ENCODE results near the gene MTMR2. TPM values are rescaled to one million over a fixed set of nuclear protein-coding genes. Genes with fewer than 3 reads are reported as not detected.

Gene MTMR2
- total and polyA plus RNA-seq, 2 of the 13 experiments (the other 11 are each of a cell fraction or from before 2014, with no cell fraction given) = 12.7 to 22.3 TPM

DNA sequence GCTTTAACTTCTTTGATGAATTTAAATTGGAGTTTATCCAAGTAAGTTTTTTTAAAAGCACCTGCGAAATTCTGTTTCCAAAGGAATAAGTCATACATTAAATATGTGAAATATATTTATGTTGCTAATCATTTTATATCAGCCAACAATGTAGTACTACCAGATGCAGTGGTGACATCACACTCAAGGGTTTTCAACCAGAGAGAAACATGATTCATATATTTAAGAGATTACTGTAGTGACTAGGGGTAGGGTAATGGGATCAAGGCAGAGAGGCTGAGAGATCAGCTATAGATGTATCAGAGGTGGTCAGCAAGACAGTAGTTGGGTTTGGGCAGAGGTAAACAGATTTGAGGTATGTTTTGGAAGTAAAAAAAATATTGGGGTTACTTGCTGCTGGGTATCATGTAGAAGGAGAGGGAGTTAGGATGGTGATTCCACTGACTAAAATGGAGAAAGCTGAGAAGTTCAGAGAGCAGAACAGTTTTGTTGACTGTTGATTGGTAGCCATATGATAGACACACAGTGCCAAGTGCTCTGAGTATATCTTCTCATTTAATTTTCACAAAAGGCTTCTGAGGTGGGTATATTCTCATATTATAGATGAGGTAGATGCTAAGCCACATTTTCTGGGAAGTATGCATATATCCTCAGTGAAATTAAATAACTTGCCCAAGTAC is 94.2 kb downstream of the MTMR2 start:
- 97% methylated on average over 1 of the region's 1 CpG for WGBS (ENCODE audit: low lambda C conversion rate)
- BruUV-seq (replicated peaks) = no TSS peak
- Histone ChIP-seq H3K9me3 (ENCODE audit: low read length) (no peaks in the 10 kb centered on the region), H3K27ac (ENCODE audit: extremely low read length, insufficient read depth, low read length) (no peak overlapping the region), H3K79me2 (ENCODE audit: insufficient read depth, low read length) (no peaks in the 10 kb centered on the region), H3K4me3 (replicated peaks in 1 of 3; ENCODE audit: insufficient read depth in 1 of 3, low read depth in 2 of 3, low read length in 3 of 3) (no peak overlapping the region), H3K4me2 (ENCODE audit: low read depth, low read length) (no peak overlapping the region), H4K20me1 (ENCODE audit: insufficient read depth, low read length) (no peaks in the 10 kb centered on the region), H3K27me3 (ENCODE audit: control insufficient read depth in 1 of 2, insufficient read depth in 2 of 2, low read length in 2 of 2) (no peaks in the 10 kb centered on the region), H2AFZ (ENCODE audit: low read length) (no peak overlapping the region), H3K36me3 (replicated peaks in 1 of 2; ENCODE audit: control insufficient read depth in 1 of 2, insufficient read depth in 2 of 2, low read length in 2 of 2) (peaks cover 6 to 37% of the 10 kb centered on the region in 2 experiments), H3K9ac (ENCODE audit: insufficient read depth, low read depth, low read length) (no peak overlapping the region), H3K4me1 (ENCODE audit: insufficient read depth, low read length) (no peaks in the 10 kb centered on the region)
- TF ChIP-seq NR2F2 (IDR thresholded peaks at IDR 0.05; ENCODE audit: borderline replicate concordance, low read depth) = no peak
- TF ChIP-seq SOX13 (IDR thresholded peaks at IDR 0.05) = no peak
- TF ChIP-seq SOX13 (CRISPR knock-in tag; conservative IDR thresholded peaks at IDR 0.05 in 1 of 2, IDR thresholded peaks at IDR 0.05 in 1 of 2) = no peak
- TF ChIP-seq ZNF232 (CRISPR knock-in tag; IDR thresholded peaks at IDR 0.05; ENCODE audit: borderline replicate concordance) = no peak
- no peak for TF ChIP-seq RAD21 (CRISPR knock-in tag; IDR thresholded peaks at IDR 0.05)
- TF ChIP-seq CHD4 (IDR thresholded peaks at IDR 0.05; ENCODE audit: borderline replicate concordance, low read length) = no peak
- TF ChIP-seq ZNF292 (CRISPR knock-in tag; IDR thresholded peaks at IDR 0.05; ENCODE audit: borderline replicate concordance, low read depth) = no peak
- no peak for TF ChIP-seq ZKSCAN1 (IDR thresholded peaks at IDR 0.05; ENCODE audit: low read length)
- ChIA-PET CTCF (ENCODE audit: low intra/inter-chr PET ratio, low total read pairs) (no interaction called here), POLR2A (no interaction called here)
- no peak for FAIRE-seq
- no peak for DNase-seq (ENCODE audit: low spot score)
- ATAC-seq = no peak
- intact Hi-C loops (cut with micrococcal nuclease; ENCODE audit: unreplicated experiment) = loop anchor here (10.0 kb wide), 1 partner anchor 225 kb away; no protein-coding TSS in a partner anchor
- in situ Hi-C loops (cut with HindIII; ENCODE audit: extremely low pct_ligation_motif_present, low pct_unique_long_range_greater_than_20kb) = loop anchor here (10.0 kb wide), 2 partner anchors 565 to 595 kb away; partner anchors contain the start of gene JRKL

DNA sequence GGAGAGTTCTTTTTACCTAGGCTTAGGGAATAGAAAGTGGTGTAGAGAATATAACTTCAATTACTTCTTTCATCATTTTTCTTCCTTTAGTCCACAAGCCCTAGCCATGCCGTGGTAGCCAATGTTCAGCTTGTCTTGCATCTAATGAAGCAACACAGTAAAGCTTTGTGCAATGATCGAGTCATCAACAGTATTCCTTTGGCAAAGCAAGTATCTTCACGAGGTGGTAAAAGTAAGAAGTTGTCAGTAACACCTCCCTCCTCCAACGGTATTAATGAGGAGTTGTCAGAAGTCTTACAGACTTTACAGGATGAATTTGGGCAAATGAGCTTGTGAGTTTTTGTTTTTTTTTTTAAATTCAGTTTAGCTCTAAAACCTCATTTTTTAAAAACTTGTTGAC is 96.2 kb downstream of the MTMR2 start:
- FAIRE-seq (no peak), DNase-seq (ENCODE audit: low spot score) (no peak), ATAC-seq (no peak)
- POLR2A ChIA-PET = no interaction called here
- Histone ChIP-seq H3K27me3 (ENCODE audit: control insufficient read depth in 1 of 2, insufficient read depth in 2 of 2, low read length in 2 of 2) (no peaks in the 10 kb centered on the region), H2AFZ (ENCODE audit: low read length) (no peak overlapping the region), H3K9ac (ENCODE audit: insufficient read depth, low read depth, low read length) (no peak overlapping the region), H3K4me1 (ENCODE audit: insufficient read depth, low read length) (no peaks in the 10 kb centered on the region), H3K9me3 (ENCODE audit: low read length) (no peaks in the 10 kb centered on the region), H3K4me2 (ENCODE audit: low read depth, low read length) (no peak overlapping the region), H3K27ac (ENCODE audit: extremely low read length, insufficient read depth, low read length) (no peak overlapping the region), H3K79me2 (ENCODE audit: insufficient read depth, low read length) (no peaks in the 10 kb centered on the region), H3K36me3 (replicated peaks in 1 of 2; ENCODE audit: control insufficient read depth in 1 of 2, insufficient read depth in 2 of 2, low read length in 2 of 2) (peaks cover 0 to 21% of the 10 kb centered on the region in 2 experiments), H3K4me3 (replicated peaks in 1 of 3; ENCODE audit: insufficient read depth in 1 of 3, low read depth in 2 of 3, low read length in 3 of 3) (no peak overlapping the region), H4K20me1 (ENCODE audit: insufficient read depth, low read length) (no peaks in the 10 kb centered on the region)
- 96% methylated on average over 4 of the region's 4 CpGs for WGBS (ENCODE audit: low lambda C conversion rate)
- in situ Hi-C loops (cut with HindIII; ENCODE audit: extremely low pct_ligation_motif_present, low pct_unique_long_range_greater_than_20kb) = no loop called here
- CTCF ChIA-PET (ENCODE audit: low intra/inter-chr PET ratio, low total read pairs) = no interaction called here
- intact Hi-C loops (cut with micrococcal nuclease; ENCODE audit: unreplicated experiment) = no loop called here
- no TSS peak for BruUV-seq (replicated peaks)
- TF ChIP-seq NFKBIZ (CRISPR knock-in tag; IDR thresholded peaks at IDR 0.05) (no peak), TEF (CRISPR knock-in tag; IDR thresholded peaks at IDR 0.05) (no peak)
- TF ChIP-seq, protein P1, sequence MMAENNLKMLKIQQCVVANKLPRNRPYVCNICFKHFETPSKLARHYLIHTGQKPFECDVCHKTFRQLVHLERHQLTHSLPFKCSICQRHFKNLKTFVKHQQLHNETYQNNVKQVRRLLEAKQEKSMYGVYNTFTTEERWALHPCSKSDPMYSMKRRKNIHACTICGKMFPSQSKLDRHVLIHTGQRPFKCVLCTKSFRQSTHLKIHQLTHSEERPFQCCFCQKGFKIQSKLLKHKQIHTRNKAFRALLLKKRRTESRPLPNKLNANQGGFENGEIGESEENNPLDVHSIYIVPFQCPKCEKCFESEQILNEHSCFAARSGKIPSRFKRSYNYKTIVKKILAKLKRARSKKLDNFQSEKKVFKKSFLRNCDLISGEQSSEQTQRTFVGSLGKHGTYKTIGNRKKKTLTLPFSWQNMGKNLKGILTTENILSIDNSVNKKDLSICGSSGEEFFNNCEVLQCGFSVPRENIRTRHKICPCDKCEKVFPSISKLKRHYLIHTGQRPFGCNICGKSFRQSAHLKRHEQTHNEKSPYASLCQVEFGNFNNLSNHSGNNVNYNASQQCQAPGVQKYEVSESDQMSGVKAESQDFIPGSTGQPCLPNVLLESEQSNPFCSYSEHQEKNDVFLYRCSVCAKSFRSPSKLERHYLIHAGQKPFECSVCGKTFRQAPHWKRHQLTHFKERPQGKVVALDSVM (CRISPR knock-in tag; IDR thresholded peaks at IDR 0.05) = no peak
- TF ChIP-seq, protein P2, sequence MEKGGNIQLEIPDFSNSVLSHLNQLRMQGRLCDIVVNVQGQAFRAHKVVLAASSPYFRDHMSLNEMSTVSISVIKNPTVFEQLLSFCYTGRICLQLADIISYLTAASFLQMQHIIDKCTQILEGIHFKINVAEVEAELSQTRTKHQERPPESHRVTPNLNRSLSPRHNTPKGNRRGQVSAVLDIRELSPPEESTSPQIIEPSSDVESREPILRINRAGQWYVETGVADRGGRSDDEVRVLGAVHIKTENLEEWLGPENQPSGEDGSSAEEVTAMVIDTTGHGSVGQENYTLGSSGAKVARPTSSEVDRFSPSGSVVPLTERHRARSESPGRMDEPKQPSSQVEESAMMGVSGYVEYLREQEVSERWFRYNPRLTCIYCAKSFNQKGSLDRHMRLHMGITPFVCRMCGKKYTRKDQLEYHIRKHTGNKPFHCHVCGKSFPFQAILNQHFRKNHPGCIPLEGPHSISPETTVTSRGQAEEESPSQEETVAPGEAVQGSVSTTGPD (CRISPR knock-in tag; IDR thresholded peaks at IDR 0.05) = no peak

Data from HepG2 (cell line).